Retina (tissue), 1 donor: ENCODE measurements around the gene CDH23.
A peak's percentile ranks its signal among the peaks of the same experiment; 100 is the strongest.
"Not testable (repeated sequence)": the region's sequence is repeated elsewhere in the genome, so short reads cannot be mapped to it uniquely, and the experiment has no call there.

Experiments
- DNase-seq: peaks from one replicate; pipeline ENCODE4 v3.0.0-alpha.2; 2016

The CDH23 gene

DNA sequence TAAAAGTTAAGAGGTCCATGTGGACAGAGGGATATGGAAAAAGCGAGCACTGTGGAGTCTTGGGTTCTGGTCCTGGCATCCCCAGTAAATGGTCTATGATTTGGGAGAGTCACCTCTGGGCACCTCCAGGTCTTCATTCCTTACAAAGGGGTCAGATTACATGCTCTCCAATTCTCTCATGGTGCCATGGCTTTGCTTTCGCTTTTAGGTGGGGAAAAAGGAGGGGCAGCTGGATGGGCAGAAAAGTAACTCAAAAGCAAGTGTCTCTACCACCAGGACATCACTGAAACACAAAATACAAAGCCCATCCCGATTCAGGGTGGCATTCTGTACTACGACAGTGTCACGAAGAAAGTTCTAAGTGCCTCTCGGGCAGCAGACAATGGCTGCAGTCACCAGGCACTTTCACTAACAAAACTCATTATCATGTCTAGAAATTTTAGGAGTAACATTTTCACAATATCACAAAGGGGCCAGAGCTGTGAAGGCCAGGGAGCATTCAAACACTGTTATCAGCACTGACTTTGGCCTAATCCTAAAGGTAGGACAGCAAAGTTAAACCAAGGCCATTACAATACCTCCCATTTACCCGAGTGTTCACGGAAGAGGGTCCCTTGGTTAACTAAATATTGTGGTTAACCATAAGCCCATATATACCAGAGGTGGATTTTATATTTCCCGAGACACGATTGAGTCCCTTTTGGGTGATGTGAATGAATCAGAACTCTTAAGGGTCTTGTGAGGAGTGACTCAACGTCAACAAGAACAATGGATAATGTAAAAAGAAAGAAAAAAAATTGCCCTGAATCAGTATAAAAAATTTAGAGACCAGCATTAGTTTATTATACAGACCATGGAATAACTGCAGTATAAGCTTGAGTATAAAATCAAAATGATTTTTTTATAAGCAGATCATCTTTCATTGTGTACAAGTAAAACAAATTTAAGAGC, 451.9 kb downstream of the CDH23 start:
- no peak for DNase-seq

DNA sequence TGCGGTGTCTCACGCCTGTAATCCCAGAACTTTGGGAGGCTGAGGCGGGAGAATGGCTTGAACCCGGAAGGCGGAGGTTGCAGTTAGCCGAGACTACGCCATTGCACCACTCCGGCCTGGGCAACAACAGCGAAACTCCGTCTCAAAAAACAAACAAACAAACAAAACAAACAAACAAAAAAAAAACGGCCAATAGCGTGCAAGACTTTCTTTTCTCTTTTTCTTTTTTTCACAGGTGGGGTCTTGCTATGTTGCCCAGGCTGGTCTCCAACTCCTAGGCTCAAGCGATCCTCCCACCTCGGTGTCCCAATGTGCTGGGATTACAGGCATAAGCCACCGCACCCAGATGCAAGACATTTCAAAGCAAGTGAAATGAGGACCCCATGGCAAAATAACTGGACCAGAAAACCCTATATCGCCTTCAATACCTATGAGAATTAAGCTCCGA, 452.8 kb downstream of the CDH23 start:
- no peak for DNase-seq

DNA sequence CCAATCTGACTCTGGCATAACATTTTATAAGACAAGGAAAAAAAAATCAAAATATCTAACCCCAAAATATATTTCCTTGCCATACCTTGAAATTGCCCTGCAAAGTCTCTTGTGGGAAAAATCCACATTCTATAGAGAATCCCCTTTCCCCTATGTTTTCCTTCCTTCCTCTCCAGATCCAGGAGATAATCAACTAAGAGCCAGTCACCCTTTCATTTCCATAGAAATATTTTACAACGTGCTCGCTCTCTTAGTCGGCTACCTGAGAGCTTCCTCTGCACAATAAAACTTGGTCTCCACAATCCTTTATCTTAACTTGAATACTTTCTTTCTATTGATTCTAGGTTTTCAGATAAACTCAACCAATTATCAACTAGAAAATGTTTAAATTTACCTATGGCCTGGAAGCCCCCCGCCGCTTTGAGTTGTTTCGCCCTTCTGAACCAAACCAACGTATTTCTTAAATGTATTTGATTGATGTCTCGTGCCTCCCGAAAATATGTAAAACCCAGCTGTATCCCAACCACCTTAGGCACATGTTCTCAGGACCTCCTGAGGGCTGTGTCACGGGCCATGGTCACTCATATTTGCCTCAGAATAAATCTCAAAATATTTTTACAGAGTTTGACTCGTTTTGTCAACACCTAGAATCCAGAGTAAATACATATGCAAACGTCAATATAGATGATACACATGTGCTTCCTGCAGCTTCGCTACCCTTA, 453.5 kb downstream of the CDH23 start:
- DNase-seq: no peak

DNA sequence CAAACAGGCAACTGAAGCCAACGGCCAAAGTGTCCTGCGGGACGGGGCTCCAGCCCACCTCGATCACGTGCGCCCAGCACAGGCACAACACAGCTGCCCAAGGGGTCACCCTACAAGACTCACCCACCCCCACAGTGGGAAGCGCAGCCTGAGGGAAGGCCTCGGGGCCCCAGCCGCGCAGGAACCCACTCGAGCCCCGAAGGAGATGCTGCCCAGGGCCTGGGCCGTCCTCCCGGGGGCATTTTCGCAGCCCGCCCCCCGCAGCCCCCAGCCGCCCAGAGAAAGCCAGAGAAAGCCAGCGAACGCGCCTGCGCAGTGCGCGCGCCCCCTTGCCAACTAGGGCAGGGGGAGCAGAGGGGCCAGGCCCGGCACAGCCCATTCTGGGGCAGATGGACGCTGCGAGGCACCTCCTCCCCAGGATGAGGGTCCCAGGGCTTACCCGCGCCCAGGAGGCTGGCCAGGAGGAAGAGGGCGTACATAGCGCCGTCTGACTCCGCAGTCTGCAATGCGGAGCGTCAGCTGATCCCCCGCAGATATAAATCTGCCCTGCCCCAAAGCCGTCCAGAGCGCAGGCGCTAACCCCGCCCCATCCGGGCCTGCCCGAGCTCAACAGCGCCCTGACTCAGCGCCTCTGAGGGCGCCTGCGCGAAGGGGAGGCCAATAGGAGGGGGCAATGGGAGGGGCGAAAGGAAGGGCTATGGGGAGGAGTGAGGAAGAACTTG, 454.2 kb downstream of the CDH23 start, which contains the start of gene PSAP:
PSAP (minus strand) TSS at position 509 of the 722 bp plus-strand sequence; CDS start at position 479, 30 bp downstream.
- peak; percentile 99 for DNase-seq

DNA sequence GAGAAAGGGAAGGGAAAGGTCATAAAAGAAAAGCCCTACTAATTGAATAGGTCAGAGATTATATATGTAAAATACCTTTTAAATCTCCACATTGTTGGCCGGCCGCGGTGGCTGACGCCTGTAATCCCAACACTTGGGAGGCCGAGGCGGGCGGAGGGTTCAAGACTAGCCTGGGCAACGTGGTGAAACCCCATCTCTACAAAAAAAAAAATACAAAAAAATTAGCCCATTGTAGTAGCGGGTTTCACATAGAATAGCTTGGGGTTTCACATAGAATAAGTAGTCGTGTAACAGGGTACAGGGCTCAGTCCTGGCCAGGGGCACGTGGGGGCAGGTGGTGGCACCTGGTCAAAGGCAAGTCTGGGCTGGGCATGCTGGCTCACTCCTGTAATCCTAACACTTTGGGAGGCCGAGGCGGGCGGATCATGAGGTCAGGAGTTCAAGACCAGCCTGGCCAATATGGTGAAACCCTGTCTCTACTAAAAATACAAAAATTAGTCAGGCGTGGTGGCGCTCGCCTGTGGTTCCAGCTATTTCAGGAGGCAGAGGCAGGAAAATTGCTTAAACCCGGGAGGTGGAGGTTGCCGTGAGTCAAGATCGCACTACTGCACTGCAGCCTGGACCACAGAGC, 454.9 kb downstream of the CDH23 start:
- not testable (repeated sequence) for DNase-seq

DNA sequence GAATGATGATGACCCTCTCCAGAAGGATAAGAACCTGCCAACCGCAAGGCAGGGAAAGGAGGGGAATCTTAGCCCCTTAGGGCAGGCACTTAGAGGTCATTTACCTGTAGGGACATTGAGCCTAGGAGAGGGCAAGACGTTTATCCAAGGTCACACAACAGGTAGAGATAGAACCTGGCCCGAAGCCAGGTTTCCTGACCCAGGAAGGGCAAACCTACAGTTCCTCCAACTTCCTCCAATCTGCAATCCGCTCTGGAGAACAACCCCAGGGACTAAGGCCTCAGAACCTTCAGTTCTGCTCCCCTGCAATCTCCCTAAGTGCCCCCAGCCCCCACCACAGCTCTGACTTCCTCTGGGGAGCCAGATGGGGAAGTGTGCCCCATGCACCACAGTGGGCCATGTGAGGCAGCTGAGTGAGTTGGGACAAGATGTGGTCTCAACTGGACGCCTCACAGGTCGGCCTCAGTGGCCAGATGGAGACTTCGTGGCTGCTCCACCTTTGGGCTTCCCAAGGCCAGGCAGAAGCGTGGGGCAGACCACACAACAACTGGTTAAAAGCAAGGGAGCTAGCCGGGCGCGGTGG, 455.7 kb downstream of the CDH23 start:
- no peak for DNase-seq

DNA sequence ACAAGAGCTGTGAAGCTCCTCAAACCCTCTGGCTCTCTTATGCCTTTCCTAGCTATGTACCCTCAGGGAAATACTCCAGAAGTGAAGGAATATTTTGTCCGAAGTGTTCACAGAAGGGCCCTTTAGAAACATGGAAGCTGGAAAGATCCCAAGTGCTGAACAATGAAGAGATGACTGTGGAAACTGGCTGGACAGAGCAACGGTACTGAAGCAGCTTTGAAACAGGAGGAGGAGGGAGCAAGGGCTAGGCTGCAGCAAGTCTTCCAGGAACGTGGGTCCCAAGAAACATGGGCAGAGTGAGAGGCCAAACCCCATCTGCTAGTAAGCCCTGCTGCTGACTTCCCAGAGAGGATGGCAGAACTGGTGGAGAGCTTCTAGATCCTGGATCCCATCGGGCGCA, 457.3 kb downstream of the CDH23 start:
- no peak for DNase-seq

DNA sequence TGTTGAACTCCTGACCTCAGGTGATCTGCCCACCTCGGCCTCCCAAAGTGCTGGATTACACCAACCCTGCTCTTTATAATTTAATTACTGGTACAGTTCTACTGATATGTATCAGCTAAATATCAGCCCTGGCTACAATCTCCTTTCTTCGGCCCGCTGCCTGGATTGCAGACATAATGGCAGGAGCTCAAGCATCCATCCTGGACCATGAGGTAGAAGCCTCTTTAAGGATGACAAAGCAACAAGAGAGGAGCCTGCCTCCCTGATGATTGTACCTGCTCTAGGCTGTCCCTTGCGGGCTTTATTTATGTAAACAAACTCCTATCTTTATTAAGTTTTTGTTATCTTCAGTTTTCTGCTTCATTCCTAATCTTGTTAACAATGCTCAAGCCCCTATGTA, 459.9 kb downstream of the CDH23 start:
- DNase-seq: no peak

DNA sequence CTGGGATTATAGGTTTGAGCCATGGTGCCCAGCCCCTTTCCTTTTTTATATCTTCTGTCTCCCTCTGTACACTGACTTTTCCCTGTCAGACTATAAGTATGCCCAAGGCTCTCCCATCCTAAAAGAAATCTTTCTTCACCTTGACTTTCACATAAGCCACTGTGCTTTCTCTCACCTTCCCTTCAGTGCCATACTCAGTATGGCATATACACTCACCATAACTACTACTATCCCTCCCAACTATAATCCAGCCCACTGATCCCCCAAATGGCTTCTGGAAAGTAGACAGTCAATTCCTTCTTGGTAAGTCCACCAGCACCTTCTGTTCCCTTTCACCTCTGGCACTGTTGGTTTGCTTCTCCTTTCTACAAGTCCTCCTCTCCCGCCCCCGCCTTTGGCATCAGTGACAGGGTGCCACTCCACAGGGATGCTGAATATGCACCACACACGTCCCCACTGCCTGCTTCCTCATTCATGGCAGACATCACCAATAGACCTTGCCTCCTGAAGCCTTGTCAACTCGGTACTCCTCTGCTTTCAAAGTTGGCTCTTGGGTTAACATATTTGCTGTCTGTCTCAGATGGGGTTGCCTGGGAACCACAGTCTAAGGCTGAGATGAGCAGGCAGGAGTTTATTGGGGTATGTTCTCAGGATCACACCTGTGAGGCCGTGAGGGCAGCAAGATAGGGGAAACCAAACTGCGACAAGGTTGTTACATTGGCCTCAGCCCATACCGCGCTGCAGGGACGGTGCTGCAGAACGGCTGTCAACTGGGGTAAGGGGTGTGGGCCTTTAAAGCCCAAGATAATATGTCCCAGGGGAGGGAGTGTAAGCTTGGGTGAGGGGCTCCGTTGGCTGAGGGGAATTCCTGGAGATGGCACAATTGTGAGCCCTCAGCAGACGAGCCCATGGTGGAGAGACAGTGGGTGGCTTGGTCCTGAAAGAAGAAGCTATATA, 461.5 kb downstream of the CDH23 start:
- no peak for DNase-seq

DNA sequence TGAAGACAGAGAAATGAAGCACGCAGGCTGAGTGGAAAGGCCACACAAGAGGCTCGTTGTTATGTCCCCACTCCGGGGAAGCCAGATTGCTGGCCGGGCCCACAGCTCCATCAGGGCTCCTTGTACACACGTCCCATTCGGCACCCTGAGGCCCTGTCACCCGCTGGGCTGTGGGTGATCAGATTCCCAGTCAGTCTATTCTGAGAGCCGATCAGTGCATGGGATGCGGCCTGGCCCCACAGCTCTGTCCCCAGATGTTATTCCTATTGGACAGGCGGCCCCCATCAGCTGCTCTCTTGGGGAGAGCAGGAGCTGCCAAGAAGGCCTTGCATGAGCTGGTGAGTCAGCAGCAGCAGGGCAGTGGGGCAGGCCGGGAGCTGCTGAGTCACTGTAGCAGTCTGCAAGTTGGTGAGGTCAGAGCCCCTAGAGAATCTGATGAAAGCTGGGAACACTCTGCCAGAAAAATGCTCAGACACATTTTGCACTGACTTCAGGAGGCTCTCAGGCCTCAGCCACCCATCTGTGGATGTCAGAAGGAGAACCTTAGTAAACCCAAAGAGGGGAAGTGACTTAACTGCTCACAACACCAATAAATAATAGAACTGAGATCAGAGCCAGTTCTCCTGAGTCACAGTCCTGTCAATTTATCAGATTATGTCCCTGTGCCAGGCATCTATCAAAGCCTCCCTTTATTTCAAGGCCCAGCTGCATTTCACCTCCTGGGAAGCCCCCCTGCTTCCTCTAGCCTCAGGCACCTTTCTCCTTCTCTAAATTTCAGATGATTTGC, 463.7 kb downstream of the CDH23 start:
- peak; percentile 74 for DNase-seq

DNA sequence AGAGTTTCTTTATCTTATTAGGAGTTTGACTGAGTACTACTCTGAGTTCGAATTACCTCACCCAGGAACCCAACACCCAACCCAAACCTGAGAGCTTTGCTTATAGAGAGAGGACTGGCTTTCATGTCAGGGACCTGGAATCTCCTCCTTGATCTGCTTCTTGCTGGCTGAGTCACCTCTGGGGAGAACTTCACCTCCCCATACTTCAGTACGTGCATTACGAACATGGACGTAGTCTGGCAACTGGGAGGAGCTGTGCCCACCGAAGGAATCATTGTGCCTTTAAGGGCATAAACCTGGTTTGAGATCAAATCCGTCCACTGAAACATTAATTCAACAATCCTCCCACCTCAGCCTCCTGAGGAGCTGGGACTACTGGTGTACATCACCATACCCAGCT, 466.5 kb downstream of the CDH23 start:
- DNase-seq: no peak

DNA sequence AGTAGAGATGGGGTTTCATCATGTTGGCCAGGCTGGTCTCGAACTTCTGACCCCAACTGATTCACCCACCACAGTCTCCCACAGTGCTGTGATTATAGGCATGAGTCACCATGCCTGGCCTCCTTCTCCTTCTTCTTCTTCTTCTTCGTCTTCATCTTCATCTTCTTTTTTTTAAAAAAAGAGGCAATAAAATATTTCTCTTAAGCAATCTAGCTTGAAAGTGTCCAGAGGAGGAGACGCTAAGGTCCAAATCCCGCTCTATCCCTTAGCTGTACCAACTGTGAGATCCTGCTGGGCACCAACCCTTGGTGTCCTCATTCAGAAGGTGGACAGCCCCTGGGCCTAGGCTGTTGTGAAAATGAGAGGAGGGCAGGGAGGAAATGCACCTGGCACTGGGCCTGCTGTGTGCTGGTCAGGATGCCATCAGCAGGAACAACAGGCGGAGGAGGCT, 468.2 kb downstream of the CDH23 start:
- no peak for DNase-seq
